Measurements from ENCODE around the gene NUB1.
"Not testable (repeated sequence)": the region's sequence is repeated elsewhere in the genome, so short reads cannot be mapped to it uniquely, and the experiment has no call there.

NUB1 gene

GRCh38 chr7:151301471-151302462 is 39.8 kb upstream of the NUB1 start:
- no peak for TF ChIP-seq CTCF (IDR thresholded peaks at IDR 0.05; ENCODE audit: insufficient read depth, missing control alignments)
- FAIRE-seq (no peak), DNase-seq (ENCODE audit: insufficient read length, low spot score) (no peak)

DNA sequence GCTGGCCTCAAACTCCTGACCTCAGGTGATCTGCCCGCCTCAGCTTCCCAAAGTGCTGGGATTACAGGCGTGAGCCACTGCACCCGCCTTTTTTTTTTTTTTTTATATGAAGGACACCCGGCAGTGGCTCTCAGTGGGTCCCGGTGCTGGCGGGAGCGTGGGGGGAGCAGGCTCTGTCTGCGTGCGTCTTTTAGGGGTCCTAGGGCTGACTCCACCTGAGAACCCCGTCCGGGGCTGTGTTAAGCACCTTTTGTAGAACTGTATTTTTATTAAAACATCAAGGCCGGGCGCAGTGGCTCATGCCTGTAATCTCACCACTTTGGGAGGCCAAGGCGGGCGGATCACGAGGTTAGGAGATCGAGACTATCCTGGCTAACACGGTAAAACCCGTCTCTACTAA is 37.4 kb upstream of the NUB1 start:
- not testable (repeated sequence) for DNase-seq (ENCODE audit: insufficient read length, low spot score); FAIRE-seq

- FAIRE-seq (no peak), DNase-seq (ENCODE audit: insufficient read length, low spot score) (no peak)
- no peak for TF ChIP-seq CTCF (IDR thresholded peaks at IDR 0.05; ENCODE audit: insufficient read depth, missing control alignments)
These were observed 36.8 kb upstream of the NUB1 start for GRCh38 chr7:151304856-151305255.

GRCh38 chr7:151306374-151306773 is 35.2 kb upstream of the NUB1 start:
- no peak for DNase-seq (ENCODE audit: insufficient read length, low spot score)
- no peak for TF ChIP-seq CTCF (IDR thresholded peaks at IDR 0.05; ENCODE audit: insufficient read depth, missing control alignments)
- no peak for FAIRE-seq

DNA sequence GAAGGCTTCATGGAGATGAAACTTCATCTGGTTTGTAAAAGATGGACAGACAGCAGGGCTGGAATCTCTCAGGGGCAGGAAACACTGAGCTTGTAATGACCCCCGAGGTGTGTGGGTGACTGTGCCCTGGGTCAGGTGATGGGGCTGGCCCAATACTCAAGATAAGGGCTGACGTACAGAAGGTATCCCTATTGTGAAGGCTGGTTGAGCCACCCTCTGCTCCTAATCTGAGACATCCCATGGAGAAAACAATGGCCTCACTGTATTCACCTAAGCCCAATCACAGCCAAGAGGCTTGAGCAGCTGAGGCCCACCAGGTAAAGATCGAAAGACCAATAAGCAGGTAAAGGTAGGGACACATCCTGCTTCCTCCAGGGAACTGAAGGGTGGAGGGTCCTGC is 34.8 kb upstream of the NUB1 start:
- FAIRE-seq = no peak

GRCh38 chr7:151307536-151307935 is 34.1 kb upstream of the NUB1 start:
- DNase-seq (ENCODE audit: insufficient read length, low spot score) (no peak), FAIRE-seq (no peak)
- no peak for TF ChIP-seq CTCF (IDR thresholded peaks at IDR 0.05; ENCODE audit: insufficient read depth, missing control alignments)

More for the DNA sequence above, 34.8 kb upstream of the NUB1 start:
- TF ChIP-seq CTCF (IDR thresholded peaks at IDR 0.05; ENCODE audit: insufficient read depth, missing control alignments) = no peak
- DNase-seq (ENCODE audit: insufficient read length, low spot score) = no peak

- FAIRE-seq (no peak), DNase-seq (ENCODE audit: insufficient read length, low spot score) (no peak)
- TF ChIP-seq CTCF (IDR thresholded peaks at IDR 0.05; ENCODE audit: insufficient read depth, missing control alignments) = no peak
These were observed 33.4 kb upstream of the NUB1 start for GRCh38 chr7:151308256-151308655.

Data from D721Med (cell line).